GM21526 (cell line): ENCODE measurements around the gene CEACAM1.
"Not testable (repeated sequence)": the region's sequence is repeated elsewhere in the genome, so short reads cannot be mapped to it uniquely, and the experiment has no call there.

Experiments
- ATAC-seq: cut with Tn5 transposase; IDR thresholded peaks from one replicate; pipeline ENCODE4 v1.9.1; 2021; ENCODE audit warnings: moderate library complexity; ENCODE audit not compliant: unreplicated experiment, low FRiP score

CEACAM1 gene

GRCh38 chr19:42478765-42479311 lies 49.4 kb downstream of the CEACAM1 start:
- ATAC-seq: no peak

- no peak for ATAC-seq
Measured at GRCh38 chr19:42477933-42478332, 50.3 kb downstream of the CEACAM1 start.

GRCh38 chr19:42477117-42477516 lies 51.2 kb downstream of the CEACAM1 start:
- ATAC-seq: no peak

- no peak for ATAC-seq
Measured at GRCh38 chr19:42475366-42475765, 52.9 kb downstream of the CEACAM1 start.

GRCh38 chr19:42474743-42475142 lies 53.5 kb downstream of the CEACAM1 start:
- ATAC-seq: no peak

GRCh38 chr19:42473686-42474085 lies 54.6 kb downstream of the CEACAM1 start:
- no peak for ATAC-seq

GRCh38 chr19:42472402-42473147 lies 55.7 kb downstream of the CEACAM1 start:
- no peak for ATAC-seq

- no peak for ATAC-seq
Measured at GRCh38 chr19:42471554-42472249, 56.6 kb downstream of the CEACAM1 start.

GRCh38 chr19:42469311-42470235 lies 58.7 kb downstream of the CEACAM1 start:
- no peak for ATAC-seq

GRCh38 chr19:42468273-42468796 lies 59.9 kb downstream of the CEACAM1 start:
- ATAC-seq: no peak

GRCh38 chr19:42467183-42467760 lies 61.0 kb downstream of the CEACAM1 start:
- no peak for ATAC-seq

- ATAC-seq: peak; percentile 30
Measured at GRCh38 chr19:42466521-42467182, 61.6 kb downstream of the CEACAM1 start.

- ATAC-seq: peak; percentile 78
Measured at GRCh38 chr19:42465827-42466280, 62.4 kb downstream of the CEACAM1 start.

- no peak for ATAC-seq
Measured at GRCh38 chr19:42461700-42462324, 66.5 kb downstream of the CEACAM1 start.

- ATAC-seq: not testable (repeated sequence)
Measured at GRCh38 chr19:42461231-42461630, 67.0 kb downstream of the CEACAM1 start.

- no peak for ATAC-seq
Measured at GRCh38 chr19:42459926-42460325, 68.4 kb downstream of the CEACAM1 start.
